ENCODE data around the gene CDH12. TPM values are rescaled to one million over a fixed set of nuclear protein-coding genes. Genes with fewer than 3 reads are reported as not detected.
A peak's percentile ranks its signal among the peaks of the same experiment; 100 is the strongest.

CDH12 gene
- 1 to 10 TPM in 1 of 2 donors, under 1 TPM in 1; 0.14 to 1.0 TPM for total RNA-seq

GRCh38 chr5:22852807-22853660 lies at the start of gene CDH12:
Gene CDH12 (minus strand): TSS chr5:22853344.
- H3K27me3 ChIP-seq (replicated peaks; ENCODE audit: insufficient read depth), result no peaks in the 10 kb centered on the region
- peak within 1 kb of the TSS in 1 of 2 donors; percentile 6 for H3K4me3 ChIP-seq
- WGBS, result 2% methylated on average over 31 of the region's 31 CpGs
- no peaks in the 10 kb centered on the region for H3K4me1 ChIP-seq (replicated peaks)
- H3K9me3 ChIP-seq, result no peaks in the 10 kb centered on the region
- no peak within 1 kb of the TSS for H3K27ac ChIP-seq
- intact Hi-C loops (cut with DNase I), result no loop called here
- H3K36me3 ChIP-seq, result no peaks in the 10 kb centered on the region
- DNase-seq (ENCODE audit: low spot score), result no peak
- TF ChIP-seq CTCF (IDR thresholded peaks at IDR 0.05) (no peak), POLR2A (IDR thresholded peaks at IDR 0.05) (no peak), POLR2AphosphoS5 (IDR thresholded peaks at IDR 0.05) (no peak)

GRCh38 chr5:22901885-22902284 lies 48.7 kb upstream of the CDH12 start:
- H3K27ac ChIP-seq, result no peak overlapping the region
- no peaks in the 10 kb centered on the region for H3K36me3 ChIP-seq
- H3K27me3 ChIP-seq (replicated peaks; ENCODE audit: insufficient read depth), result no peaks in the 10 kb centered on the region
- no peaks in the 10 kb centered on the region for H3K9me3 ChIP-seq
- DNase-seq (ENCODE audit: low spot score), result no peak
- WGBS, result 88% methylated on average over 5 of the region's 5 CpGs
- H3K4me1 ChIP-seq (replicated peaks), result no peaks in the 10 kb centered on the region
- intact Hi-C loops (cut with DNase I), result no loop called here
- TF ChIP-seq POLR2AphosphoS5 (IDR thresholded peaks at IDR 0.05), result no peak
- no peak overlapping the region for H3K4me3 ChIP-seq

- no peak overlapping the region for H3K4me3 ChIP-seq
- no peaks in the 10 kb centered on the region for H3K27me3 ChIP-seq (replicated peaks; ENCODE audit: insufficient read depth)
- DNase-seq (ENCODE audit: low spot score), result no peak
- intact Hi-C loops (cut with DNase I), result no loop called here
- no peak overlapping the region for H3K27ac ChIP-seq
- H3K36me3 ChIP-seq, result no peaks in the 10 kb centered on the region
- 92% methylated on average over 17 of the region's 17 CpGs for WGBS
- no peaks in the 10 kb centered on the region for H3K9me3 ChIP-seq
- TF ChIP-seq CTCF (IDR thresholded peaks at IDR 0.05) (no peak), POLR2A (IDR thresholded peaks at IDR 0.05) (no peak), POLR2AphosphoS5 (IDR thresholded peaks at IDR 0.05) (no peak)
- no peaks in the 10 kb centered on the region for H3K4me1 ChIP-seq (replicated peaks)
Measured at GRCh38 chr5:22900801-22901310, 47.7 kb upstream of the CDH12 start.

- TF ChIP-seq CTCF (IDR thresholded peaks at IDR 0.05) (no peak), POLR2A (IDR thresholded peaks at IDR 0.05) (no peak), POLR2AphosphoS5 (IDR thresholded peaks at IDR 0.05) (no peak)
- H3K9me3 ChIP-seq, result no peaks in the 10 kb centered on the region
- no peak for DNase-seq (ENCODE audit: low spot score)
- no peaks in the 10 kb centered on the region for H3K4me1 ChIP-seq (replicated peaks)
- intact Hi-C loops (cut with DNase I), result no loop called here
- no peak overlapping the region for H3K4me3 ChIP-seq
- H3K27ac ChIP-seq, result no peak overlapping the region
- no peaks in the 10 kb centered on the region for H3K36me3 ChIP-seq
- 82% methylated on average over 8 of the region's 8 CpGs for WGBS
- no peaks in the 10 kb centered on the region for H3K27me3 ChIP-seq (replicated peaks; ENCODE audit: insufficient read depth)
Measured at GRCh38 chr5:22899341-22899740, 46.2 kb upstream of the CDH12 start.

- intact Hi-C loops (cut with DNase I), result no loop called here
- no peak for TF ChIP-seq POLR2AphosphoS5 (IDR thresholded peaks at IDR 0.05)
- no peak for TF ChIP-seq CTCF (IDR thresholded peaks at IDR 0.05)
- TF ChIP-seq POLR2A (IDR thresholded peaks at IDR 0.05), result no peak
- Histone ChIP-seq H3K4me1 (replicated peaks) (no peaks in the 10 kb centered on the region), H3K4me3 (no peak overlapping the region), H3K36me3 (no peaks in the 10 kb centered on the region), H3K27me3 (replicated peaks; ENCODE audit: insufficient read depth) (no peaks in the 10 kb centered on the region), H3K27ac (no peak overlapping the region), H3K9me3 (no peaks in the 10 kb centered on the region)
- DNase-seq (ENCODE audit: low spot score), result no peak
- 80% methylated on average over 5 of the region's 5 CpGs for WGBS
Measured at GRCh38 chr5:22896152-22896551, 43.0 kb upstream of the CDH12 start.
